ENCODE results near the gene CHD2.

Gene CHD2

DNA sequence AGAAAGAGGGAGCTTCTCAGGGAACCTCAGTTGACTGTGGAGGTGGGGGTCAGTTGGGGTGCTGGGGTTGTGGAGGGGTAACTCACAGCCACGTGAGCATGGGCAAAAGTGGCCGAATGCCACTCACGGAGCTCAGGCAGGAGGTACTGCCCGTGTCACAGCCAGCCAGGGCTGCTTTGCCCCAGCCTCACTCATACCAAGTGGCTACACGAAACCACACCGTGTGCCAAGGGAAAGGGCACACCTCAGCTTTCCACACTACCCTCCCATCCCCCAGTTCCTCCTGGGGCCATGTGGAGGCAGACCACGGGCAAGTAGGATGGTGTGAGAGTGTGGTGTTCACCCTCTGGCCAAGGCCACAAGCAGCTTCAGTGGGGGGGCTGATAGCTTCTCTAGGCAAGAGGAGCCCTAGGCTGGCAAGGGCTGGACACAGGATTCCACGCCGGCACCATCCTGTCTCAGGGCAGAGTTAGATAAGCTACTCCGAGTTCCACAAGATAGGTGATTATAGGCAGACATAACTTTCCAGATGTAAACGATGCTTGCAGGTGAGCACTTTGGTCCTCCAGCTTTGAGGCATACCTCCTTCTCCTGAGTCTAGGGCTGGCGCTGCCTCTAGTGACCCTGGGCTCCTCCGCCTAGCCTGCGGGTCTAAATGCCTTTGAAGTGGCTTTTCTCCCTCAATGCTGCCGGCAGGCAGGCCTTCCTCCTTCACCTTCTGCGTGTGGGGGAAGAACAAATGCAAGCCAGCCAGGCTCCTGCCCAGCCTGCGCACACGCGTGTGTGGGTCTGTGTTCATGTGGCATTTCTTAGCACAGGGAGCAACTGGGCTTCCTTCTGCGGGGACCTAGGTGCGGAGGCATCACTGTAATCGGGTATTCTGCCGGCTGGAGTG lies 163.9 kb downstream of the CHD2 start:
- no peak for DNase-seq (ENCODE audit: extremely low read depth in 1 of 2, low read depth in 1 of 2)

DNA sequence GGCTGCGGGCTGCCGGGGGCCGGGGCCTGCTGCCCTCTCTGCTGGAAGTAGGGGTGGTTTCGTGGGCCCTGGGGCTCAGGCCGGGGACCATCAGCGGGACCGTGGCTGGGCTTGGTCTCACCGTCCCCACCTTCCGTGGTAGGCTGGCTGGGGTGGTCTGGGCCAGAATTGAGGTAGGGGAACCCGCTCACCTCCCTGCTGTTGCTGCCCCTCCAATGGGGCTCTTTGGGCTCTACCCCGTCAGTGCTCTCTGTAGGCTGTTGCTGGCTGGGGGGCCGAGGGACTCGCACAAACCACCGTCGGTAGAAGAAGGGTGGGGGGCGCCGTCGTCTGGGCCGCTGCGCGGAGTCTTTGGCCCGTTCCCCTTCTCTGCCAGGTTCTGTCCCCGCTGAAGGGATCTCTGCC lies 165.5 kb downstream of the CHD2 start:
- no peak for DNase-seq (ENCODE audit: extremely low read depth in 1 of 2, low read depth in 1 of 2)

DNA sequence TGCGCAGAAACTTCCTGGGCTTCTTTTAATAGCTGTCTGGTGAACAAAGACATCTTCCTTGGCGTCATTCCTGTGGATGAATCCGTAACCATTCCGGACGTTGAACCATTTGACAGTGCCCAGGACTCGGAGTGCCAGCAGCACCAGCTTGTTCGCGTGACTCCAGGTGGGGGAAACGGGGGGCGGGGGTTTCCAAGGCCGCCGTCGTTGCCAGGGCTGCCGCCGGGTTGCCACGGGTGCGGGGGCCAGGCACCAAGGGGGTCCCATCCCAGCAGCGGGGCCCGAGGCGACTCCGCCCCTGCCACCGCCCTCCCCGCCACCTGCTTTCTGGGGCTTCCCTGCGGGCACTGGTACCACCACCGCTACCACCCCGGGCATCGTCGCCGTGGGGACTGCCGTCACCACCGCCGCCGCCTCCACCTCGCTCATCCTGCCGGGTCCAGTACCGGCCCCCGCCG lies 166.1 kb downstream of the CHD2 start:
- DNase-seq (ENCODE audit: extremely low read depth in 1 of 2, low read depth in 1 of 2) = no peak

DNA sequence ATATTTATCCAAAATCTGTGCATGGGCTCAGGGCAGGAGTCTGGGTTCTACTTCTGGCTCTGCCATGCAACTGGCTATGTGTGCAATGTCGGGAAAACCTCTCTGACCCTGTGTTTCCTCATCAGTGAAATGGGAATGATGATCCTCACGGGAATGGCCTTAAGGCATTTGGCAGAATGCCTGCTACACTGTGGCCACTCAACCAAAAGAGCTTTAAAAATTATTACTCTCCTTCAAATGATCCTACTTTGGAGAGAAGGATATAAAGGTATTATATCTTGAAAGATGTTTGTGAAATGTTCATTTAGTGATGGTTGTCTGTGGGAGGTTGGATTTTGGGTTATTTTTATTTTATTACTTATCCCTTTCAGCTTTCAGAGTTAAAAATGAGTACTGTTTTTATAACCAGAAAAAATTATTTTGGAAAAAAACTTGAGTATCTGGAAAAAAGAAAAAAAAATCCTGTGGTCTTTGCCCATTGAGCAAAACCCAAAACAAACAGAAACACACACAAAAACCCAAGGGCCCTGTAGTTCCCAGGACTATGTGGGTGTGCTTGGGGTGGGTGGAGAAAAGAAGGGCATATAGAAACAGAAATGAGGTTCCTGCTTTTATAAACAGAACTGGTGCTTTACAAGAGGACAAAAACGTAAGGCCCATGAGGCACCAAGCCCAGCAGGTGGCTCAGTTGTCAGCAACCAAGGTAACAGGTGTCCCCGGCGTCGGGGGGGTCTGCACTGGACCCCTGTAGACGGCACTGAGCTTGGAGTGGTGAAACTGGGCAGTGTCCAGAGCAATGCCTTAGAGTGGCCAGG lies 166.9 kb downstream of the CHD2 start:
- DNase-seq (ENCODE audit: extremely low read depth in 1 of 2, low read depth in 1 of 2) = no peak

DNA sequence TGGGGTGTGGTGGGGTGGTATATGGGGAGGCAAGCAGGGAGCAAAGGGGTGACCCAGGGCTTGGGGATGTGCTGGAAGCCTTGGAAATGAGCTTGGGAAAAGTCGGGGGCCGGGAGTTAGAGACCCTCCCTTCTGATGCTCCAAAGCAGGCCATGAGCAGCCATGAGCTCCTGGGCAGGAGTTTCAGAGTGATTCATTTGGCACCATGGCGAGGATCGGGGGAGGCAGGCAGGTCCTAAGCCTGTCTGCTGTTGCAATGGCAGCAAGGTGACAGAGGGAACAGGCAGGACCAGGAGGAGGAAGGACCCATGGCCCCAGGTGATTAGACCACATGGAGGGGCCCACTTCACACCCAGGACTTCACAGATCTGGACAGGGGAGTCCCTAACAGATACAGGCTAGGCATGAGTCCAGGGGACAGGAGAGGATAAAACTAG lies 167.5 kb downstream of the CHD2 start:
- DNase-seq (ENCODE audit: extremely low read depth in 1 of 2, low read depth in 1 of 2) = no peak

DNA sequence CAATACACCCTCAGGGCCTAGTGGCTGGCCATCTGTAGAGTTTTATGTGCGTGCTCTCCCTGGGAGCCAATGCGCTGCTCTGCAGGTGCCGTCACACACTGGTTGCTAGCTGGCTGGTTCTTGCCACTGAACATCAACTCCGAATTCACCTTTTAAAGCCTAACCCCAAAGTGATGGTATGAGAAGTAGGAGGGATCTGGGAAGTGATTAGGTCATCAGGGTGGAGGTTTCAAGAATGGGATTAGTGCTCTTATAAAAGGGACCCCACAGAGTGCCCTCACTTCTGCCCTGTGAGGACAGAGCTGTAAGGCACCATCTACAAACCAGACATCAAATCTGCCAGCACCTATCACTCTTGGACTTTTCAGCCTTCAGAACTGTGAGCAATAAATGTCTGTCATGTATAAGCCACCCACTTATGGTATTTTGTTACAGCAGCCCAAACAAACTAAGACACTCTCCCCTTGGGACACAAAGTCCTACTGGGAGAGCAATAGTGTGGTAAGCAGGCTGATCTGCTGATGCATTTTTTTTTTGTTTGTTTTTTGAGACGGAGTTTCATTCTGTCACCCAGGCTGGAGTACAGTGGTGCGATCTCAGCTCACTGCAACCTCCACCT lies 168.6 kb downstream of the CHD2 start:
- DNase-seq (ENCODE audit: extremely low read depth in 1 of 2, low read depth in 1 of 2) = no peak

DNA sequence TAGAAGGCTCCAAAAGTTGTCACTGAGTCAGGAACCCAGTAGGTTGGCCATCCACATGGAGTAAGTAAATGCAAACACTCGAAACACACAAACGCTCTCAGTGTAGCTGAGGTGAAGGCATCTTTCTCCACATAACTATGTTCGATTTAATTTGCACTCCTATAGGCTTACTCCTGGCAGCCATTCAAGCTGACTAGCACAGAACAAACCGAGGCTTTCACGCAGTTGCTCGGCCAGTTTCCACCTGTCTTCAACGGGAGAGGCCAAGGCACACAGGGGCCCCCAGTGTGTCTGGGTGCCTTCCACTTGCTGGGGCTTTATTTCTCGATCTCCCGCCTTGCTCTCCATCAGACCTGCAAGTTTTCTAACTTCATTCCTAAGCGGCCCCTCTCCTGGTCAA lies 170.0 kb downstream of the CHD2 start:
- no peak for DNase-seq (ENCODE audit: extremely low read depth in 1 of 2, low read depth in 1 of 2)

DNA sequence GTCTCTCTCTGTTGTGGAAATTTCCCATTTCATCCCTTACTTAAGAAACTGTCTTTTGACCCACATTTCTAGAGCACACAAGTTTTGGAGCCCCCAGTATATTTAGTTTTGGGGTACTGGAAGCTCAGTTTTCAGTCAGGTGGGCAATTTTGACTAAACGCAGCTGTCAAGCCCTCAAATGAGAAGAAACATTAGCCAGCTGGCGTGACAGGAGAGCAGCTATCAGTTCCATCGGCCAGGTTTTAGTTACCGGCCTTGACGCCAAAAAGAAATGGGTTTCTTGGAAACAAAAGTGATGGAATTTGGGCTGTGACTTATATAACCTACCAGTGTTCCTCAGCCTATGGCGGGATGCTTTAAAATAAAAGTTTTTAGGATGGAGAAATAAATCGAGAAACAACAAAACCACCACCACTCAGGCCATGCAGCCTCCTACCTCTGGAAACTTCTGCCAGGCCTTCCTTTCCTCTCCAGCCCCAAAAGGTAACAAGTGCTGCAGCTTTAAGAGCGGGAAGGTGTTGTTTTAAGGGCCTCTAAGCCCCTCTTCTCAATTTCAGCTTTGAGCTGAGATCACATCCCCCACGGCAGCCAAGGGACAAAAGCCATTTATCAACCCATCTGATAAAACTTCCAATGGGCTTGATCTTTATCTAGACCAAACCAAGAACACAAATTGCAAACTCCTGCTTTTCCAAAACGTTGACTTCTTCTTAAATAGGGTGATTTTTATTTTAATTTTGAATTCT lies 170.6 kb downstream of the CHD2 start:
- DNase-seq (ENCODE audit: extremely low read depth in 1 of 2, low read depth in 1 of 2) = no peak

DNA sequence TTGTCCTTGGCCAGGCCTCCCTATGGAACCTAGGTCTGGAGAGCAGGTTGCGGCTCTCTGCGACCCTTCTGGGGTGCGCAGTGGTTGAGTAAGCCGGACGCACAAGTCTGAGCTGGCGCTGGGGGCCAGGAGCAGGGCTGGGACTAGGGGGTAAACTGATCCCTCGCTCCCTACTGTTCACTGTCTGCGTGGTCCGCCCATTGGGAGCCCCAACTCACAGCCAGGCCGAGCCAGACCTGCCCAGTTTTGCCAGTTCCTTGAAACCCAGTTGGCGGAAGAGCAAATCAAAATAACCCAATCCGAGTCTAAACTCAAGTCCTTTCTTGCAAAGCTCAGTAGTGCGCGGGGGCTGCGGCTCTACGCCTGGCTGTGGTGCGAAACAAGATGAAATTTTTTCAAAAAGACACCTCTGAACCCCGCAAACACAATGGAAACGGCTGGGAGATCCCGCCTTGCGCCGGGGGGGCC lies 171.4 kb downstream of the CHD2 start:
- DNase-seq (ENCODE audit: extremely low read depth in 1 of 2, low read depth in 1 of 2) = no peak

DNA sequence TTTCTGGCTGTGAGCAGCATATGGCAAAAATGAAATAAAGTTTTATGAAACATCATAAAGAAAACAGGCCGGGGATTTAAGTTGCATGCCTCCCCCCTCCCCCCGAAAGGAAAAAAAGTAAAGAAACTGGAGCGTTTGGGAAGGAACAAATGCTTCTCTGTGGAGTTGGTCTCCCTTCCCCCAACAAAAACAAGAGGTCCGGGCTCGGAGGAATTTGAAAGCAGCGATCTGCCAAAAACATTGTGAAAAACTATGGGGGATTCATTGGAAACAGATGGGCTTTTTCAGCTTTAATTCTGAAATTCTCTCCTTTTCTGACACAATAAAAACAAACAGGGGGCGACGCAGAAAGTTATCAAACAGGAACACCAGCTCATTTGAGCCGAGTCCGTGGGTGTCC lies 171.9 kb downstream of the CHD2 start:
- DNase-seq (ENCODE audit: extremely low read depth in 1 of 2, low read depth in 1 of 2) = no peak

DNA sequence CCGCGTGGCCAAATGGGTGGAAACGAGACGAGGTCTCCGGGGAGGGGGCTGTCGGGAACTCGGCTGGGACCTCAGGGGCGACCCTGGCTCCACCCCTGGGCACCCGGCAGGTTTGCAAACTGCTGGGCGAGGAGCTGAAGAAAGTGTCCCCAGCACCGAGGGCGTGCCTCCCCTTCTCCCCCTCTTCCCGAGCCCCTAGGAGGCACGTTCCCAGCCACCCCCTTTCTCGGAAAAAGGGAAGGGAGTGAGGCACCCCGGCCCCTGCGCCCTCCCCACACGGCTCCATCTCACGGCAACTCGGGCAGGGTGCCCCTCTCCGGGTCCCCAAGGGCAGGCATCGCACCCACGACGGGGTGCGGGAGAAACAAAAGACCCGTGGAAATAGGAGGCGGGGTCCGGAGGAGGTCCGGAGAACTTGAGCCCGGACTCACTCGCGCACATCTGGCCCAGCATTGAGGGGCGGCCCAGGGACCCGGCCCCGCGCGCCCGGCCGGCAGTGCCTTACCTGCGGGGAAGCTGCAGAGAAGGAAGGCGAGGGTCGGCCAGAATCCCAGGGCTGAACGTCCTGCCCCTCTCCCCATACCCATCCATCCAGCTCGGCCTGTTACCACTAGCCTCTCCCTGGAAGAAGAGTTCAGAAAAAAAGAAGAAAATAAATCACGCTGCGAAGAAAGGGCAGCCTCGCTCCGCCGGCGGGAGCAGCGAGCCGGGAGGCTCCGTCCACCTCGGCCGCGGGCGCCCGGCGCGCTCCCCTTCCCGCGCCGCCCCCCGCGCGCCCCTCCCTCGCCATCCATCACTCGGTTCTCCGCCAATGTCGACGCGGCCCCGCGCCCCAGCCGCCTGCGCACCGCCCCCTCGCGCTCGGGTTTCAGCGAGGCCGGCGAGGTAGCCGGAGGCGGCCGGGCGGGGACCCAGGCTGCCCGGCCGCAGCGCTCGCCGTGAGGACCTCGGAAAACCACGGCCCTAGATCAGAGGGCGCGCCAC lies 172.6 kb downstream of the CHD2 start:
- no peak for DNase-seq (ENCODE audit: extremely low read depth in 1 of 2, low read depth in 1 of 2)

DNA sequence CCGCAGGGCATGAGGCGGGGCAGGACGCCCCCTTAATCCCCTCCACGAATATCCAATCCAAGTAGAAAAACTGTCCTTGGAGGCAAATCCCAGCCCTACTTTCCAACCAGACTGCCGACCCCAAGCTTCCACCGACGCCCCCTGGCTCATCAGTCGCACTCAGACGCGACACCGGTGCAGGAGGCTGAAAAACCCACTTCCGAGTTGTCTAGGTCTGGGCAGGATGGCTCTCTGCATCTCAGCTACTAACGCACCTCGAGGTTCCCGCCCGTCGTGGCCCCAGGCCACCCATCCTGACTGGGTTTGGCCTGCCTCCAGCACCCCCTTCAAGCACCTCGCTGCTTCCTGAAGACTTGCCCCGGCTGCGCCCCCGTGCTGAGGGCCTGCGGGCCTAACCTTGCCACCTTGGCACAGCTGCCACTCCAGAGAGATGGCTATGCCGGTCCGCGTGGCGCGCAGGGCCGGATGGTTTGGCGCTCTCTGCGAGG lies 173.4 kb downstream of the CHD2 start:
- no peak for DNase-seq (ENCODE audit: extremely low read depth in 1 of 2, low read depth in 1 of 2)

DNA sequence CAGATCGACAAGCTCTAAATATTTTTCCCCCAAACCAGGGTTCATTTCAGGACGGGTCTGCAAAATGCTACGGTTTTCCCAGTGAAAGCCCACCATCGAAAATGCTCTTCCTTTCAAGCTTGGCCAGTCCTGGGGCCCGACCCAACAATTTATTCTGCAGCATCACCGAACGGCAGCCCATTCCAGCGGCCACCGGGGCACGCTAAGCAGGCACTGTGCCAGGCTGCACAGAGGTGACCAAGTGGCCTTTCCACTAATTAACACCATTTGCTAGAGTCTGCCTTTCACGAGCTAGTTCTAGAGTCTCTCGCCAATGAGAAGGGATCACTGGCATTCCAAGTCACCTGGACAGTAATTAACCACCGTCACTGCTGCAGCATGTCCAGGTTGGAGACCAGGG lies 174.5 kb downstream of the CHD2 start:
- DNase-seq (ENCODE audit: extremely low read depth in 1 of 2, low read depth in 1 of 2) = no peak

DNA sequence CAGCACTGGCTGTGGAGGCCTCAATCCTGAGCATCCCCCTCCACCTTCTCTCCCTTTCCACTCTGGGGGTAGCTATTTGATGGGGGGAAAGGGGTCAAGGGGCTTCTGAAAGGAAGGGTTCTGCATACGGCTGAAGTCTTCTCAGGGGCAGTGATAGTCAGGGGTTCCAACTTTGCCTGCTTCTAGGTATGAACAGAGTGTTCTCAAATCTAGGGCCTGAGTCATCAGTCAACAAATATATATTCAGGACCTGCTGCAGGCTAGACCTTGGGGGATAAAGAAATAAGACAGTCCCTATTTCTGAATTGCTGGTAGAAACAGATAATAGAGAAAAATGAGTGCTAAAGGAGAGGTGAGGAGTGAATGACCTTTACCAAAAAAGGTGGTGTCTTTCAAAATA lies 176.1 kb downstream of the CHD2 start:
- no peak for DNase-seq (ENCODE audit: extremely low read depth in 1 of 2, low read depth in 1 of 2)

DNA sequence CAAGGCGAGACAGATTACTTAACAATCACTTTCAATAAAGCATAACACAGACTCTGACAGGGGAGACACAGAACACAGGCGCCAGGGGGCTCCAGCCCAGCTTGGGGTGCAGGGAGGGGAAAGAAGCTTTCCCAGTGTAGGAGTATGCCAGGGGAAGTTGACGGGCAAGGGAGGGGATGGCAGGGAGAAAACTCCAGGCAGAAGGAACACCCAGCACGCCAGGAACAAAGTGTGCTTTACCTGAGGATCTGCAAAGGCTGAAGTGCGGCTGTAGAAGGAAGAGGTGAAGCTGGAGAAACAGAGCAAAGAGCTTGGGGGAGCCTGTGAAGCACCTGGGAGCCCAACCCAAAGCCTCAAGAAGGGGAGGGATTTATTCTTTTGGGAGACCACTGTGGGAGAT lies 176.8 kb downstream of the CHD2 start:
- DNase-seq (ENCODE audit: extremely low read depth in 1 of 2, low read depth in 1 of 2) = no peak

All from activated CD8-positive, alpha-beta memory T cell treated with anti-CD3 and anti-CD28 coated beads for 1 hour (primary cell).